ENCODE data around the gene IL36B. TPM values are rescaled to one million over a fixed set of nuclear protein-coding genes. Genes with fewer than 3 reads are reported as not detected.

The IL36B gene
- total RNA-seq, 2 experiments from 2014 or later = not detected

DNA sequence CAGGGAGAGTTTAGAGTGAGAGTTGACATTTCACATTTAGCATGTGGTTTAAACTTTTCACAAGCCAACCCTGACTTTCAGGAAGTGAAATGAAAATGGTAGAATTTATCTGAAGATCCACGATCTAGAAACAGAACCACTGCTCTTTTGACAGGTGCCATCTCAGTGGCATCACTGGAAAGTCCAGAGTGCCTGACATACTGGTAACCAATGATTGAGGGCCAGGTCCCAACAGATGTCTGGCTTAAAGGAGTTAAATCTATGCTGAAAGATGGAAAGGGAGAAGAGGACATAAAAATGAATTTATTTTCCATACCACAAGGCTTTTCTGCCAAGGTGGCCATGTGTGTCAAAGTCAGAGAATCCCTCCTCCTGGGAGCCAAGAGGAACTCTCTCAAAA, 72.1 kb downstream of the IL36B start:
- POLR2A ChIA-PET = no interaction called here
- H3K27ac Mint-ChIP-seq = no peak overlapping the region
- peaks cover 6% of the 10 kb centered on the region for H3K27me3 Mint-ChIP-seq
- H3K9me3 Mint-ChIP-seq = no peaks in the 10 kb centered on the region
- CTCF ChIA-PET = interaction anchor here (0.5 kb wide), 1 partner anchor 104 kb away, joined by 3 read pairs; no protein-coding TSS in a partner anchor
- no peak overlapping the region for H3K4me3 Mint-ChIP-seq
- no peak for DNase-seq
- peaks cover 18% of the 10 kb centered on the region for H3K4me1 Mint-ChIP-seq
- no peaks in the 10 kb centered on the region for H3K36me3 Mint-ChIP-seq (ENCODE audit: low read depth)

DNA sequence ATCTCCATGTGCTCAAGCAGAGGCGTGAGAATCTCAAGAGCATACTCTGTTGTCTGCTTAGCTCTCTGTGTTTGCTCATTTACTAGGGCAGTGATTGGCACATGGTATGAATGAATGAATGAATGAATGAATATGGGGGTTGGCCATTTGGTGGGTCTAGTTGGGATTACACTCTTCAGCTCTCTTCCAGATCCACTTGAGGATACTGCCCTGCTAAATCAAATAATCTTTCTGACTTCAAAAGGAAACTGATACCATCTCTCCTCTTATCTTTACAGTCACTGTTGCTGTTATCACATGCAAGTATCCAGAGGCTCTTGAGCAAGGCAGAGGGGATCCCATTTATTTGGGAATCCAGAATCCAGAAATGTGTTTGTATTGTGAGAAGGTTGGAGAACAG, 72.9 kb downstream of the IL36B start:
- no peak for DNase-seq
- Mint-ChIP-seq H3K9me3 (no peaks in the 10 kb centered on the region), H3K27me3 (peaks cover 8% of the 10 kb centered on the region), H3K27ac (no peak overlapping the region), H3K4me3 (no peak overlapping the region), H3K36me3 (ENCODE audit: low read depth) (no peaks in the 10 kb centered on the region), H3K4me1 (peaks cover 12% of the 10 kb centered on the region)
- CTCF ChIA-PET = interaction anchor here (0.5 to 2.8 kb wide), 4 partner anchors 11 to 105 kb away, joined by 3 to 9 read pairs (median 3); no protein-coding TSS in a partner anchor
- POLR2A ChIA-PET = no interaction called here

DNA sequence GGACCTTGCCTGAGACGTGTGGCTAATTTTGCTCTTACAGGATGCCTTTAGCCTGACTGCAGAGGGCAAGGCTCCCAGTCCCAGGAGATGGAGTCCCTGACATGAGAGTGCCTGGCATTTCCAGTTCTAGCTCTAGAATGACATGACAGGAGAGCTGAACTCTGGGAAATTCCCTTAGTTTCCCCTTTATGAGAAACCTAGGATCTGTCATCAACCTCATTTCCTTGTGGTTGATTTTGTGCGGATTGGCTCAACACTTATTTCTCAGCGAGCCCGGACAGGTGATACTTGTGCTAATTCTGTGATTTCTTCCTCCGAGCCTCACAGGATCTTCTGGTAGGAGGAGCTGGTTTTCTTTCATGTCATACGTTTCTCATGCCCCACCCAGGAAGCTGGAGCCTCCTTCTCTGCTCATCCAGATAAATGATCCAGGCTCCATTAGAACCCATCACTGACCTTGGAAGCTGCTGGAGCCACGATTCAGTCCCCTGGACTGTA, 75.1 kb downstream of the IL36B start, which contains the start of gene IL36G:
Gene IL36G, plus strand, starts transcription at position 448 of the 498 bp plus-strand sequence. CDS start 633 bp downstream, outside the sequence.
- DNase-seq = no peak
- no peak within 1 kb of the TSS for H3K27ac Mint-ChIP-seq
- H3K27me3 Mint-ChIP-seq = peaks cover 11% of the 10 kb centered on the region
- H3K4me1 Mint-ChIP-seq = peaks cover 10% of the 10 kb centered on the region
- H3K9me3 Mint-ChIP-seq = no peaks in the 10 kb centered on the region
- ChIA-PET CTCF (interaction anchor here (2.8 kb wide), 1 partner anchor 18 kb away, joined by 9 read pairs; no protein-coding TSS in a partner anchor), POLR2A (no interaction called here)
- H3K36me3 Mint-ChIP-seq (ENCODE audit: low read depth) = no peaks in the 10 kb centered on the region
- no peak within 1 kb of the TSS for H3K4me3 Mint-ChIP-seq

Other genes starting within 250 kb of the IL36B start
- gene IL1B, start 216.1 kb downstream of the IL36B start, total RNA-seq = under 1 TPM in 1 of 2 experiments, not detected in 1; 0.48 TPM
- gene IL37, start 141.7 kb downstream of the IL36B start, total RNA-seq = under 1 TPM; 0.33 to 0.48 TPM
- gene IL36G, start 74.9 kb downstream of the IL36B start, total RNA-seq = not detected
- gene IL36A, start 47.4 kb downstream of the IL36B start, total RNA-seq = not detected
- not detected for gene IL36RN, start 6.3 kb upstream of the IL36B start, total RNA-seq
- not detected for gene IL1F10, start 15.1 kb upstream of the IL36B start, total RNA-seq
- gene IL1RN, start 74.7 kb upstream of the IL36B start, total RNA-seq = 1 to 10 TPM; 2.6 to 3.3 TPM
- 100 to 1,000 TPM; 261 to 272 TPM for gene PSD4, start 121.1 kb upstream of the IL36B start, total RNA-seq
- gene PAX8, start 226.1 kb upstream of the IL36B start, total RNA-seq = 1 to 10 TPM; 1.7 TPM